ENCODE data around the gene DKKL1.

The DKKL1 gene

DNA sequence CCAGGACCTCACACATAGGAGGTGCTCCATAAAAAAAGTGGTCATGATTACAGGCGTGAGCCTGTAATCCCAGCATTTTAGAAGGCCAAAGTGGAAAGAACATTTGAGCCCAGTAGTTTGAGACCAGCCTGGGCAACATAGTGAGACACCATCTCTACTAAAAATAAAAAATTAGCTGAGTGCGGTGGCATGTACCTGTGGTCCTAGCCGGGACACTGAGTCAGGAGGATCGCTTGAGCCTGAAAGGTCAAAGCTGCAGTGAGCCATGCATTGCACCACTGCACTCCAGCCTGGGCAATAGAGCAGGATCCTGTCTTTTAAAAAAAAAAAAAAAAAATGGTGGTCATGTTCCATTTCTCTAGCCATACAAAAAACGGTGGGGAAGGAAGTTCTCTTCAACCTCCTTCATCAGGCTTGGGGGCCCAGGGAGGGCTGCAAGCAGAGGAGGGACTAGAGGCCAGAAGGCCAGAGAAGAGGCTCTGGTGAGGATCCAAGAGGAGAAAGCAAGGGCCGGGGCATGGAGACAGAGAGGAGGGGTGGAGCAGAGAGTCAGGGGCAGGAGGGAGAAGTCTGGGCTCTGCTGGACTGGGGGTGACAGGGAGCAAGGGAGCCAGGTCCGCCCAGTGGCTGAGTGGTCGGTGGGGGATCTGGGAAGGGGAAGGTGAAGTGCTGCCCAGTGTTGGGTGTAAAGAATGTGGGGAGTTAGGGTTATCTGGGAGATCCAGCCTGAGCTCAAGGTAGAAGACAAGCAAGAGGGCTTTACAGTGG lies 33.2 kb downstream of the DKKL1 start:
- DNase-seq (ENCODE audit: low spot score): no peak

GRCh38 chr19:49398001-49398615 lies 34.4 kb downstream of the DKKL1 start:
- no peak for DNase-seq (ENCODE audit: low spot score)

DNA sequence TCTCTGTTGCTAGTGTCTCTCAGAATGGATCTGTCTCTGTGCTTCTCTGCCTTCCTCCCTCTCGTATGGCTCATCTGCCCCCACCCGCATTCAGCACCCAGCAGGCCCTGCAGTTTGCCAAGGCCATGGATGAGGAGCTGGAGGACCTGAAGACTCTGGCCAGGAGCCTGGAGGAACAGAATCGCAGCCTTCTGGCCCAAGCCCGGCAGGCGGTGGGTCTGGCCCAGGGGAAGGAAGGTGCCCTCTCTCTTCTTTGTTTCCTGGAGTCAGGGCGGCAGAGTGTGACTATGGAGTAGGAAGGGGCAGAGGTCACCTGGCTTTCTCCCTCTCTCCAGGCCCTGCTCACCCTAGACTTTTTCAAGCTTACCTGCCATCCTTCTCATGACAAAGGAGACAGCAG lies 35.3 kb downstream of the DKKL1 start:
- DNase-seq (ENCODE audit: low spot score): no peak

GRCh38 chr19:49400029-49400428 lies 36.4 kb downstream of the DKKL1 start:
- no peak for DNase-seq (ENCODE audit: low spot score)

DNA sequence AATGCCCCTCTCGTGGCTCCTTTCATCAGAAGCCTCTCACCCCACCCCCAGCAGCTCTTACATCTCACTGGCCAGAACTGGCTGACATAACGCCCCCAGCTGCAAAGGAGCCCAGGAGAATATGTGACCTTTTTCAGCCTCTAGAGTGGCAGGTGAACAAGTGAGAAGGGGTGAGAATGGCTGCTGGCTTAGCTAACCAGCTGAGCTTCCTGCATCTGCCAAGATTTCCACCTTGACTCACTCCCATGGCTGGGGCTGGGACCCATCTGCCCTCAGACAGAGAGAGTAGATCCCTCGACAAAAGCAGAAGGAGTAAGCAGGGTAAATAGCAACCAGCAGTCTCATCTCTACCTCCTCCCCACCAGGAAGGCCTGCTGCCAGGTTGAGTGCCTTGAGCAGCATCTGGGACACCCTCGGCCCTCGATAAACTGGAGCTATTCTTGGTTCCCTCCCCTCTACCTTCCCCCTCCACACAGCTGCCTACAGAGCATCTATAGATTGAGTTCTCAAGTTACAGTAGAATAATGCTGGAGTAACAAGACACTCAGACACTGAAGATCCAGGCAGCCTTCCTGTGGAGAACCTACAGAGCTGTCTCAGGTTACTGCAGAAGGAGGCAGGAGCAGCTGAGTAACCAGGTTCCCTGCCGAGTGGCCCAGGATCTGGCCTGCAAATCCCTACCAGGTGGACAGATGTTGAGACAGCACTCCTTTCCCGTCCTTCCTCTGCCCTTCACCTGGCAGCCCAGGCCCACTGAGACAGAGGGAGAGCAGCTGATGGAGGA lies 39.9 kb downstream of the DKKL1 start:
- DNase-seq (ENCODE audit: low spot score): peak; percentile 69

DNA sequence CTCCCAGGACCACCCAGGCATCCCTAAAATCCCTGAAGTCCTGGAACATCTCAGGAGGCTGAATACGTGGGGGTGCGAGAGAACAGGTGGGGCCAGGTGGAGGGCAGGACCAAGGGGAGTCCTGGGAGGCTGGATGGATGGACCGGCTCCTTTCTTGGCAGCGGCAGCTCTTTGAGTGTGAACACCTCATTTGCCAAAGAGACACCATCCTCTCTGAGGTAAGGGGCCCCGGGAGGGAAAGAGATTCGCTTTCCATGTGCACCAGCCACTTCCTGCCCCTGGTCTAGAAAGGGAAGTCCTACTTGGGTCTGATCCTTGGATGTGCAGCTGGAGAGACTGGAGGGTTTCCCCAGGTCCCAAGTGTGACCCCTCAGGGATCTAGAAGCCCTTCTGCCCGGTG lies 43.4 kb downstream of the DKKL1 start:
- DNase-seq (ENCODE audit: low spot score): no peak

DNA sequence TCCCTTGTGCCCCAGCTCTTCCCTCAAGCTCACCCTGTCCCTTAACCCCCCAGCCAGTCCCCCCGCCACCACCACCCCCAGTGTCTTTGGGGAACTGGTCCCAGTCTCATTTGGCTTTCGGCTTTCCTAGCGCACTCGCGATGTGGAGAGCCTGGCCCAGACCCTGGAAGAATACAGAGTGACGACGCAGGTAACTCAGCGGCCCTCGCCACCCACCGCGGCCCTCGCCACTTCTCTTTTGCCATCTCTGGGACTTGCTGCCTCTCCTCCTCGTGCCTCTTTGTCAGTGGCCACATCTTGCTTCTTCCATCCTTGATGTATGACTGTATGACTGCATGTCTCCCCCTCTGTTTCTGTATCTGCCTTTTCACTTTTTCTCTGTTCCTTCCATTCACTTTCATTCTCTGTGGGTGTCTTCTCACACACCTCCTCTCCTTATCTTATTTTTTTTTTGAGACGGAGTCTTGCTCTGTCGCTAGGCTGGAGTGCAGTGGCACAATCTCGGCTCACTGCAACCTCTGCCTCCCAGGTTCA lies 43.9 kb downstream of the DKKL1 start:
- no peak for DNase-seq (ENCODE audit: low spot score)

GRCh38 chr19:49408816-49409440 lies 45.3 kb downstream of the DKKL1 start:
- DNase-seq (ENCODE audit: low spot score): no peak

GRCh38 chr19:49409441-49410029 lies 45.9 kb downstream of the DKKL1 start:
- DNase-seq (ENCODE audit: low spot score): peak; percentile 69

- DNase-seq (ENCODE audit: low spot score): no peak
These were observed 48.1 kb downstream of the DKKL1 start for GRCh38 chr19:49411681-49412326.

DNA sequence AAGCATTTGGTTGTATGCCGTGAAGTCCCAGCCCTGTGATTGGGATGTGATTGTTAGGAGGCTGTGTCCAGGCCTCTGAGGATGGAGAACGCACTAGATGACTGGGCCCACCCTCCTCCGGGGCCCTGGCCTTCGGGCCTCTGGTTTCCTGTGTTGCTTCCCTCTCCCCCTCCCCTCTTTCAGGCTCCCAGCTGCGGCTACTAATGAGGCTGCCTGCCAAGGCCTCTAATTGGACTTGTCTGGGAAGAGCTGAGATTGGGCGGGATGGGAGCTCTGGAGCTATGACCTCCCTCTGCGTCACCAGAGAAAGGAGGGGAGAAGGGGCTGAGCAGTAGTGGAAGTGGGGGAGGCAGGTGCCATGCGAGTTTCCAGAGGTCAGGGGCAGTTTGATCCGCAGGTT lies 49.7 kb downstream of the DKKL1 start:
- no peak for DNase-seq (ENCODE audit: low spot score)

- no peak for DNase-seq (ENCODE audit: low spot score)
These were observed 50.6 kb downstream of the DKKL1 start for GRCh38 chr19:49414256-49414655.

GRCh38 chr19:49415102-49415809 lies 51.6 kb downstream of the DKKL1 start:
- no peak for DNase-seq (ENCODE audit: low spot score)

DNA sequence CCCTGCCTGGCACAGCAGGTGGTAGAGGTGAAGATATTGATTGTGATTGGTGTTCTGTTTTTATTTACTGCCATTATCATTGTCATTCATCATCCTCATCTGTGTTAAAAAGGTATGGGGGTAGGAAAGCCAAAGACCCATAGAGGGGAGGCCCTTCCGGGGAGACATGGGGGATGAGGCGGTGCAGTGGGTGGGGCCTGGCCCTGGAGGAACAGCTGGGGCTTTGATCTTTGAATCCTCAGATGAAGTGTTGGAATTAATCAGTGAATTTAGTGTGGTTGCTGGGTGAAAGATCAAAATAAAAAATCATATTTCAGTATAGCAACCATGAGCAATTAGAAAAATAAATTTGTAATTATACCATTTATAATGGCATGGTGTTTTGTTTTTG lies 52.1 kb downstream of the DKKL1 start:
- no peak for DNase-seq (ENCODE audit: low spot score)

DNA sequence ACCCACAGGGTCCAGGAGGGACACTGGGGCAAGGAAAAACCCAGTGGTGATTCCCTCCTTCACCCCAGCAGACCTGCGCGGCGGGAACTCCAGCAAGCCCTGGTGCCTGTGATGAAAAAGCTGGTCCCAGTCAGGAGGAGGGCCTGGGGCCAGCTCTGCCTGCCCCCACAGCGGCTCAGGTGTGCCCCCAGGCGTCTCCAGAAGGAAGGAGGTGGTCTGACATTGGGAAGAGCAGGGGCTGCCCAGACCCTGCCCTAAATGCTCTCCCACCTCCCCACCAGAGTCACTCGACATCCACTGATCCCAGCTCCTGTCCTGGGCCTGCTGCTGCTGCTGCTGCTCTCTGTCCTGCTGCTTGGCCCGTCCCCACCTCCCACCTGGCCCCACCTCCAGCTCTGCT lies 53.4 kb downstream of the DKKL1 start:
- no peak for DNase-seq (ENCODE audit: low spot score)

DNA sequence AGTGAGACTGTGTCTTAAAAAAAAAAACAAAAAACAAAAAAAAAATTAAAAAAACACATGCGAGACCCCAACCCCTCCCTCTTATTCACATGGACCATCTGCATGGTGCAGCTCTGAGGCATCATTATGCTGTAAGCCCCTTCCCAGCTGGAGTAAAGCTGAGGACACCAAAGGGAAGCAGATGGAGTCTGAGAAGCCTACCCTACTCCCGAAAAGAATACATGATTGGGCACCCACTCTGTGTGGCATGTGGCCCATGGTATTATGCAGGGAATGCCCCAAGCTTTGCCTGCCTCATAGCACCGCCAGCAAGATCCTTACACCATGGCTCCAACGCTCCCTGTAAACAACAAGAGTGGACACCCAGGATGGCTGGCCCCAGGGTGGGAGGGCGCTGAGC lies 54.8 kb downstream of the DKKL1 start:
- DNase-seq (ENCODE audit: low spot score): no peak

DNA sequence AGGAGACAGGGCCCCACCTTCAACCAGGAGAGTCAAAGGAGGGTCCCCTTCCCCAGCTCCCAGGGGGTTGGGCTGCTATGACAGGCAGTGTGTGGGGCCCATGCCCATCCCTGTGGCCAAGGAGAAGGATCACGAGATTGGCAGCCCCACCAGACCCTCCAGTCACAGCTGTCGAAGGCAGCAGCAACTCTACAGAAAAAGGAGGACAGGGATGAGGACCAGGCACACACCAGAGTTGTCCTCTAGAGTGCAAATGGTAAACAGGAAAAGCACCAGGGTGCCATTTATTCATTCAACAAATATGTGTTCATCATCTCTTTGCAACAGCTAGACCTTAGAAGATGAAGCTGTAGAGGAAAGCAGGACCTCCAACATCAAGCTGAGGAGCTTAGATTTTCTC lies 55.5 kb downstream of the DKKL1 start:
- DNase-seq (ENCODE audit: low spot score): no peak

- DNase-seq (ENCODE audit: low spot score): no peak
These were observed 56.5 kb downstream of the DKKL1 start for GRCh38 chr19:49420227-49420626.

DNA sequence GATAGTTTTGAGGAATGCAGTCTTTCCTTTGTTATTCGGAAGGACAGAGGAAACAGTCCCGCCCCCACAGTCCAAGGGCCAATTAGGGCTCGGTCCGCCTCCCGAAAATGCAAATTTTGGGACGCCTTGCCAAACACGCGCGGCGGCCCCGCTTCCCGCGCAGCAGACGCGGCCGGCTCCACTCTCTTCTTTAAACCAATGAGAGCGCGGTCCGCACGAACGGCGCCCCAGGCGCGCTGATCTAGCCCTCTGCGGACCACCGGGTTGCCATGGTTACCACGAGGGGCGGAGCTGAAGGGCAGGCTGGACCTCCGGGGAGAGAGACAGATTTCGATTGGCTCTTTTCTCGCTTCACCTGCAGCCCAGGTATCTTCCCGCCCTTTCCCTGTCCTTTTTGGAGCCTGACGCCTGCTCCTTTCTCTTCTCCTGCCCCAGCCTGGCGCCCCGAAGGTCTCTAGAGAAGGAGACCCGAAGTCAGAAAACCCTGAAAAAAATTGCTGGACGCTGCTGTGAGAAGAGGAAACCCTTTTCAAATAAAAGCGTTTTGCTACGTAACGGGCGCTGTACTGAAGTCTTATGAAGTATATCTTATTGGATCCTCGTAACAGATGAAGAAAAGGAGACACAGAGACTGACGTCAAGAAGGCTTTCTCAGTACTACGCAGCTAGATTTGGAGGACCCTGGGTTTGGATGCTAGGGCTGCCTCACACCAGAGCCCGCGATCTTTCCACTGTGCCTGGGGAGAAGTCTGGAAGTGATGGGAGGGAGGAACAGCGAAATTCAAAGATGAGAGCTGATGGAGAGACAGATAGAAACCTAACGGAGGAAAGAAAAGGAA lies 57.6 kb downstream of the DKKL1 start:
- DNase-seq (ENCODE audit: low spot score): peak; percentile 78

DNA sequence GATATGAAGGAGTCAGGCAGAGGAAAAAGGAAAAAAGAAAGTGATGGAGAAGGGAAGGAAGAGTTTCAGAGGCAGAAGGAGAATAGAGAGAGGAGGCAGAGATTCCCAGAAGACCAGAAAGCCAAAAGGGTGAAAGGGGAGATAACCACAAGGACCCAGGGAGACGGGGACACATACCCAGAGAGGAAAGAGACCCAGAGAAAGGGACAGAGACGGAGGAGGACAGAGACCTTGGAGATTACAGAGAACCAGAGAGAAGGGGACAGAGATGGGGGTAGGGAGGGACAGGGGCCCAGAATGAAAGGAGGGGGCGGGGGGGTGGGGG lies 58.2 kb downstream of the DKKL1 start:
- no peak for DNase-seq (ENCODE audit: low spot score)

Measured in NAMALWA (cell line).